ENCODE results near the gene DAP. TPM values are rescaled to one million over a fixed set of nuclear protein-coding genes. Genes with fewer than 3 reads are reported as not detected.

The DAP gene
- total RNA-seq, 1 experiment from 2014 or later = 106 TPM

GRCh38 chr5:10753178-10753577 lies 7.9 kb downstream of the DAP start:
- H3K27me3 ChIP-seq (ENCODE audit: low read length) = no peaks in the 10 kb centered on the region
- no peaks in the 10 kb centered on the region for H3K9me2 ChIP-seq (replicated peaks; ENCODE audit: low read length)
- H4K20me1 ChIP-seq (ENCODE audit: low read length) = peaks cover 84% of the 10 kb centered on the region
- TF ChIP-seq EZH2phosphoT487 (IDR thresholded peaks at IDR 0.05; ENCODE audit: borderline replicate concordance, low read length) (no peak), EZH2 (IDR thresholded peaks at IDR 0.05; ENCODE audit: low read length, unreplicated experiment) (no peak), CTCF (conservative IDR thresholded peaks at IDR 0.05; ENCODE audit: low read depth, low read length) (no peak)
- H3K36me3 ChIP-seq (ENCODE audit: low read depth, low read length) = peaks cover 99% of the 10 kb centered on the region
- POLR2A ChIA-PET (ENCODE audit: unreplicated experiment) = no interaction called here
- no peak overlapping the region for H3K4me3 ChIP-seq (ENCODE audit: low read length)
- H3K9ac ChIP-seq (ENCODE audit: low read length) = no peak overlapping the region
- DNase-seq = no peak
- H3F3A ChIP-seq (ENCODE audit: low read length, unreplicated experiment) = no peaks in the 10 kb centered on the region
- intact Hi-C loops (cut with micrococcal nuclease) = no loop called here
- no peak overlapping the region for H3K27ac ChIP-seq (ENCODE audit: low read length)
- no peak overlapping the region for H2AFZ ChIP-seq (ENCODE audit: low read length)
- peaks cover 100% of the 10 kb centered on the region for H3K79me2 ChIP-seq (ENCODE audit: low read length)
- no peak overlapping the region for H3K4me2 ChIP-seq (ENCODE audit: low read length)
- CTCF ChIA-PET = no interaction called here
- H3K9me3 ChIP-seq (ENCODE audit: low read length) = no peaks in the 10 kb centered on the region
- BruUV-seq (replicated peaks) = no TSS peak
- H3K4me1 ChIP-seq (ENCODE audit: insufficient read depth, low read length) = peaks cover 15% of the 10 kb centered on the region
- no peak for ATAC-seq

GRCh38 chr5:10752451-10752850 lies 8.6 kb downstream of the DAP start:
- Histone ChIP-seq H3K79me2 (ENCODE audit: low read length) (peaks cover 95% of the 10 kb centered on the region), H3K9me2 (replicated peaks; ENCODE audit: low read length) (no peaks in the 10 kb centered on the region), H3K27me3 (ENCODE audit: low read length) (no peaks in the 10 kb centered on the region), H3F3A (ENCODE audit: low read length, unreplicated experiment) (no peaks in the 10 kb centered on the region), H3K9me3 (ENCODE audit: low read length) (no peaks in the 10 kb centered on the region), H3K4me1 (ENCODE audit: insufficient read depth, low read length) (peaks cover 8% of the 10 kb centered on the region), H3K4me3 (ENCODE audit: low read length) (no peak overlapping the region), H2AFZ (ENCODE audit: low read length) (no peak overlapping the region), H3K4me2 (ENCODE audit: low read length) (no peak overlapping the region), H4K20me1 (ENCODE audit: low read length) (peaks cover 77% of the 10 kb centered on the region), H3K27ac (ENCODE audit: low read length) (no peak overlapping the region), H3K36me3 (ENCODE audit: low read depth, low read length) (peaks cover 98% of the 10 kb centered on the region), H3K9ac (ENCODE audit: low read length) (no peak overlapping the region)
- intact Hi-C loops (cut with micrococcal nuclease) = no loop called here
- ATAC-seq (no peak), DNase-seq (no peak)
- no peak for TF ChIP-seq EZH2phosphoT487 (IDR thresholded peaks at IDR 0.05; ENCODE audit: borderline replicate concordance, low read length)
- CTCF ChIA-PET = no interaction called here
- no TSS peak for BruUV-seq (replicated peaks)
- POLR2A ChIA-PET (ENCODE audit: unreplicated experiment) = no interaction called here

- Histone ChIP-seq H3K27ac (ENCODE audit: low read length) (no peak overlapping the region), H3F3A (ENCODE audit: low read length, unreplicated experiment) (no peaks in the 10 kb centered on the region), H3K9ac (ENCODE audit: low read length) (no peak overlapping the region), H4K20me1 (ENCODE audit: low read length) (peaks cover 63% of the 10 kb centered on the region), H3K4me2 (ENCODE audit: low read length) (no peak overlapping the region), H3K9me2 (replicated peaks; ENCODE audit: low read length) (no peaks in the 10 kb centered on the region), H3K36me3 (ENCODE audit: low read depth, low read length) (peaks cover 98% of the 10 kb centered on the region), H3K79me2 (ENCODE audit: low read length) (peaks cover 87% of the 10 kb centered on the region), H3K4me3 (ENCODE audit: low read length) (no peak overlapping the region), H3K9me3 (ENCODE audit: low read length) (no peaks in the 10 kb centered on the region), H2AFZ (ENCODE audit: low read length) (no peak overlapping the region), H3K4me1 (ENCODE audit: insufficient read depth, low read length) (no peaks in the 10 kb centered on the region), H3K27me3 (ENCODE audit: low read length) (no peaks in the 10 kb centered on the region)
- ChIA-PET CTCF (interaction anchor here (0.6 kb wide), 1 partner anchor 237 kb away, joined by 4 read pairs; no protein-coding TSS in a partner anchor), POLR2A (ENCODE audit: unreplicated experiment) (no interaction called here)
- no peak for TF ChIP-seq EZH2 (IDR thresholded peaks at IDR 0.05; ENCODE audit: low read length, unreplicated experiment)
- no peak for TF ChIP-seq CTCF (conservative IDR thresholded peaks at IDR 0.05; ENCODE audit: low read depth, low read length)
- no peak for TF ChIP-seq EZH2phosphoT487 (IDR thresholded peaks at IDR 0.05; ENCODE audit: borderline replicate concordance, low read length)
- intact Hi-C loops (cut with micrococcal nuclease) = no loop called here
- DNase-seq (no peak), ATAC-seq (no peak)
- BruUV-seq (replicated peaks) = no TSS peak
These were observed 10.1 kb downstream of the DAP start for GRCh38 chr5:10750909-10751308.

Data from PC-3 (cell line).